ENCODE data around the gene RASSF1.
A peak's percentile ranks its signal among the peaks of the same experiment; 100 is the strongest.

The RASSF1 gene

DNA sequence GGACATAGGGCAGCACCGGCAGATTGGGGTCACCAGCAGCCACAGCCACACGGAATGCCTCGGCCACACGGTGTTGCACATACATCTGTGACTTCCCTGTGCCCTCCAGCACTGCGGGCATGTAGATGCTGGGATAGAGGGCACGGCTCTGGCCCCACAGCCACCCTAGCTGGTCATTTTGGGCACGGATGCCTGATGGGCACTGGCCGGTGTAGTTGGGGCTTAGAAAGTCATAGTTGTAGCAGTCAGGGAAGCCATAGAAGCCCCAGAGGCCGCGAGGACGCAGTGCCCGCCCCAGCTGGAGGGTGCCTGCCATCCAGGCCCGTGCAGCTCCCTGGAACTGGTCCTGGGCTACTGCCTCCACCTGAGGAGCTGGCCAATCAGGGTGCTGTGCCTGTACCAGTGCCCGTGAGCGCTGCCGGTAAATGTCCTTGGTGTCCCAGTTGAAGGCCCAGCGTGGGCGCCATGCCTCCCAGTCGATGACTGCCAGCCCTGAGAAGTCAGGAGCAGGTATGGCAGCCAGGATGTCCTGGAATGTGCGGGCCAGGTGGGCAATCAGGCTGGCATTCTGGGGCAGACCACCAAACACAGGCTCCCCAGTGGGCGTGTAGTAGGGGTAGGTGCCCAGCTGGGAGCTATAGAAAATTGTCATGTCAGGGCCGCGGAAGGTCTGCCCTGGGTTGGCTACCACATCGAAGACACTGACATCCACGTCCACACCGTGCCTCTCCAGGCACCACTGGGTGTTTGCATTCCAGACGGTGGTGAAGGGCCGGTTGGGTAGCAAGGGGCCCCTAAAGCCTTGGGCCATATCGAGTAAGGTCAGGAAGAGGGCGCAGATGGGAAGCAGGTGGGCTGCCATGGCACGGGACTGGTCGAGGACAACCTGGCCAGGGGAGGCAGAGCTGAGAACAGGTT, 38.3 kb downstream of the RASSF1 start:
- FAIRE-seq: no peak
- DNase-seq (ENCODE audit: low spot score): no peak

DNA sequence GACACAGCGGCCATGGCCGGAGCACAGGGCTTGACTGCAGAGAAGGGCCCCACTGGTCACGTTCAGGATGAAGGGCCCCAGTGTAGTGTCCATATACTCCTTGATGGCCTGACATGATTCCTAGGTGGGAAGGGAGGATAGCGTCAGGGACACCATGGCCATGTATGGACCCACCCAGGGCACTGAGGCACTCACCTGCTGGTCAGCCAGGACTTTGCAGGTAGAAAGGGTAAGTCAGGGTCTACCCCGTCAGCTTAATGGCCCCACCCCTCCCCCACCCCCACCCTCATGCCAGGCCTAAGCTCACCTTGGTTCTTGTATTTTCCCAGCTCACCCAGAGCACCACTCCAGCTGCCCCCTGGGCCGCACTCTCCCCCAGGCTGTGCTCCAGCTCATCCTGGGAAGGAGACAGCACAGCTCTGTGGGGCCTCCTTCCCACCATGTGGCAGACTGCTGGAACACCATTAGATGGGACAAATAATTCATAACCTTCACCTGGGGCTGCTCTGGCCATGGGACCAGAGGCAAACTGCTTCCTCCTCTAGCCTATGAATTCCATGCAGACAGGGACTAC, 39.9 kb downstream of the RASSF1 start:
- FAIRE-seq (no peak), DNase-seq (ENCODE audit: low spot score) (no peak)

DNA sequence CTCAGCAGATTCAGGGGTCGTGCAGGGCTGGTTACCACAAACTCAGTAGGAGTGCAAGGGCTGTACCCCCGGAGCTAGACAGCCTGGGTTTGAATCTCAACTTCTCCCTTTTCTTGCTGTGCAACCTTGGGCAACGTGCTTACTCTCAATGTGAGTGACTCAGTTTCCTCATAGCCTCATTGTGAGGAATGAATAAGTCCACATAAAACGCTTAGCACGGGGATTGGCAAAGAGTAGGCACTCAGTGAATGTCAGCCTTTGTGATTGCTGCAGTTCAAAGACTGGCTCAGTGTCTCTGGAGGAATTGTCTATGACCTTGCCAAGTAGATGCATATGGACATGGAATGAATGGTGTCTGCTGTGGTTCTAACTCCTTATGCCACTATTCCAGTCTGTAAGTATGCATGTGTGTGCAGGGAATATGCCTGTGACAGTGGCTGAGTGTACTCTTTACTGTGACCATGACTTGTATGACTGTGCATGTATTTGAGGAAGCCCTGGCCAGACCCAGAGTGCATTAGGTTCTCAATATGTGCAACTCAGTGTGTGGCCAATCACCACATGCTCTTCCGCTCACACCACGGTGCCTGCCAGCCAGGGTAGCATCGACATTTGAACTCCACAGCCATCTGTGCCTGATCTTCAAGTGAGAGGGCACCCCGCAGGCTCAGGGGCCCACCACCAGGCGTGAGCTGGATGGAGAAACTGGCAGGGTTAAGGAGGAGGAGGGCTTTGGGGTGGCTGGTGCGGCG, 40.5 kb downstream of the RASSF1 start:
- DNase-seq (ENCODE audit: low spot score) (peak; percentile 14), FAIRE-seq (no peak)

DNA sequence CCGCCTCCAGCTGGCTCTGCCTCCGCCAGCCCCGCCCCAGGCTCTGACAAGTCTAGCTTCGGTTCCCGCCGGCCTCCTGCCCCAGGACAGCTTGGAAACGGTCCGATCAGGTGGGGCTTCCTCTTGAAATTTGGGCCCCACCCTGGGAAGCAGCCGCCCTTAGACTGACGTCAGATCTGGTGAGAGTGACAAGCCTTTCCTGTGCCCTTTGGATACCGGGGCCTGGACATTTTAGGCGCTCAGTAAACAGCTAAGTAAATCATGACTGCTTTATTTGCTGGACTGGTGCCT, 41.1 kb downstream of the RASSF1 start:
- DNase-seq (ENCODE audit: low spot score) (no peak), FAIRE-seq (no peak)

DNA sequence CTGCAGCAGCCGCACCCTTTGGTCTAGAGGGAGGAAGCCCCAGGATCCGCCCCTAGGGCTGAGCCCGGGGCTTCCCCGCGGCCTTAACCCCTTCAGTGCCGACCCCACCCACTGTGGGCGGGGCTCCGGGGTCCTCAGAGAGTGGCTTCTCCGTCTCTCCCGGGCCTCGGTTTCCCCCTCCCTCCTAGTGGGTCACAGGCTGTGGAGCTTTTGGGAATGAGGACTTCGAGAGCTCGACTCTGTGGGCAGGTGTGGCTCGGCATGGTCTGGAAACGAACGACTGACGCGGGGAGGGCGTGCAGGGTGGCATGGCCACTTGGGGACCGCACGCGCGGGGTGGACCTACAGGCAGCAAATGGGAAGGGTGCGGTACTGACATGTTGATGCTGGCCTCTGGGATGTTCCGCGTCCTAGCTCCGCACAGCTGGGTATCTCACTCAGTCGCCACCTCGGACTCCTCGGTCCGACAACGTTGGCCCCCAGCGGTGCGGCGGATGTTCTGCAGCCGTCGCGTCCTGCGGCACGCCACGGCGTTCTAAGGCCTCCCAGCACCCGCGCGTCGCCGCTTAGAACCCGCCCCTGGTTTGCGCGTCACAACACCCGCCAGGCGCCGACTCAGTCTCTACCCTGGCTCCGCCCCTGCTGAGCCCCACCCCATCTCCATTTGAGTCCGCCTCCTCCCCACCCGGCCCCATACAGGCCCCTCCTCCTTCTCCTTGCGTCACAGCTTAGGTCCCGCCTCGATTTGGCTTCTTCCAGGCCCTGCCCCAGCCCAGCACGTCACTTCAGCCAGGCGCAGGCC, 41.6 kb downstream of the RASSF1 start, which contains the start of the genes HYAL3 and NAA80:
TSS of gene HYAL3 (minus strand) at position 570 of the 802 bp plus-strand sequence. CDS start 3,803 bp downstream, outside the sequence.
TSS of gene NAA80 (minus strand) at position 570 of the 802 bp plus-strand sequence. CDS start 1,942 bp downstream, outside the sequence.
- DNase-seq (ENCODE audit: low spot score): peak; percentile 96
- peak; percentile 87 for FAIRE-seq

DNA sequence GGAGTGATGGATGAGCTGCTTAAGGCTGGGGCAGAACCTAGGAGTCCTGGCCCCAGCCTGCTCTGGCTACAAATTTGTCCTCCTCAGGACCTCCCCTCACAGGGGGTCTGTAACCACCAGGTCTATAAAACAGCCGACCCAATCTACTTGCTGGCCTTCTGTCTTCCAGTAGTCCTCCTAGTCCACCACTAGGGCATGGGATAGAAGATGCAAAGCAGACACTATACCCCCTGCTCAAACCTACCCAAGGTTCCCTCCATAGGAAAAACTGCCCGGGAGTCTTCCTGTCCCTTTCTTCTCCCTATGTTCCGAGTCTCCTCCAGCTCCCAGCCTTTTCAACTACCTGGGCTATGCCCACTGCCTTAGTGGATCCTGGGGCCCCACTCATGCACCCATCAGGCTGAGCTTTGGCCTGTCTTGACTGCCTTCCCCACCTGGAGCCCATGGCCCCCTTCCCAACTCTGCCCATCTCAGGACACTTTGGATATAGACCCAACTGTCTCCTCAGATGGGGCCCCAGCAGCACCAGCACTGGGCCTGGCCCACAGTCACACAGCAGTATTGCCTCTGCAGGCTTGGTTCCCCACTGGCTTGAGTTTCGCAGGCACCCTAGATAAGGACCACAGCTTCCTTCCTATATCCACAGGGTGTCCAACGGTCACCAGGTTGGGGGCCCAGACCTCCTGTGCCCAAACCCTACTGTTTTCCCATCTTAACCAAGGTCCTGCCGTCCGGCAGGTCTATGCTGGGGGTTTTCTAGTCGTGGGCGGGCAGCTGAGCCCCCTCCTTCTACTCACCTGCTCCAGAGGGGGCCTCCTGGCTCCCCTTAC, 42.5 kb downstream of the RASSF1 start:
- FAIRE-seq (no peak), DNase-seq (ENCODE audit: low spot score) (no peak)

DNA sequence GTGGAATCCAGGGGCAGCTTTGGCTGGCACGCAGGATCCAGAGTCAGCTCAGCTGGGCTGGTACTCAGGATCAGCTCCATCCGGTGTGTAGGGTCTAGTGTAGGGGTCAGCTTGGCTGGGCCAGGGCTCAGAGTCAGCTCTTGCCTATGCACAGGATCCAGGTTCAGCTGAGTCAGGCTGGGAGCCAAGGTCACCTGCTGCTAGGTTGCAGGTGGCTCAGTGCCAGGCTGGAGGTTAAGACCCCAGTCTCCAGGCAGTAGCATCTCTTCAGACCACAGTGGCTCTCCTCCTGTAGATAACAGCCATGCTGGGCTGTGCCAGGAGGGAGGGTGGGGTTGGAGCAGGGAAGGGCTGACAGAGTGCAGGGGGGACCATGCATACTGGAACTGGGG, 43.3 kb downstream of the RASSF1 start:
- FAIRE-seq: no peak
- no peak for DNase-seq (ENCODE audit: low spot score)

DNA sequence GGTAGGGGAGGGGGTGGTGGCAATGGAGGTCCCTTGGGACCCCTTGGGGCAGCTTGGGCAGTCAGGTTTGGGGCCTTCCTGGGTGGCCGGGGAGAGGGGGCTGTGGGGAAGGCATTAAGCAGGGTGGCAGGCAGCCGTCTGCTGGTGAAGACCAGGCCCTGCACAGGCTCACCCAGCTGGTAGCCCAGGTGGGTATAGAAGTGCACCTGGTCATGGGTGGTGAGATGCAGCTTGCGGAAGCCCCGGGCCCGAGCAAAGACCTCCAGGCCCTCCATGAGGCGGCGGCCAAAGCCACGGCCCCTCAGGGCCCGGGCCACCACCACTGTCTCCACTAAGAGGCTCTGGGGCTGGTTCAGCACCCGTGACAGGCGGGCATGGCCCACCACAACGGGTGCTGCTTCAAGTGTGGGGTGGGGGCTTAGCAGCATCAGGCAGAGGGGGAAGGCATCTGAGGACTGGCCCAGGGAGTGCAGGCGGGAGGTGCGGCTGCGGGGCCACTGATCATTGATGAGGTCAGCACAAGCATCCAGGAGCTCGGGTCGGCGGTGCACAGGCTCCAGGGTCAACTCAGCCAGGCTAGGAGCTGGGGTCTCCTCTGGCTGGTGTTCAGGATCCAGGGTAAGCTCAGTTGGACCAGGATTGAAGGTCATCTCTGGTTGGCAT, 43.8 kb downstream of the RASSF1 start:
- FAIRE-seq (no peak), DNase-seq (ENCODE audit: low spot score) (no peak)

DNA sequence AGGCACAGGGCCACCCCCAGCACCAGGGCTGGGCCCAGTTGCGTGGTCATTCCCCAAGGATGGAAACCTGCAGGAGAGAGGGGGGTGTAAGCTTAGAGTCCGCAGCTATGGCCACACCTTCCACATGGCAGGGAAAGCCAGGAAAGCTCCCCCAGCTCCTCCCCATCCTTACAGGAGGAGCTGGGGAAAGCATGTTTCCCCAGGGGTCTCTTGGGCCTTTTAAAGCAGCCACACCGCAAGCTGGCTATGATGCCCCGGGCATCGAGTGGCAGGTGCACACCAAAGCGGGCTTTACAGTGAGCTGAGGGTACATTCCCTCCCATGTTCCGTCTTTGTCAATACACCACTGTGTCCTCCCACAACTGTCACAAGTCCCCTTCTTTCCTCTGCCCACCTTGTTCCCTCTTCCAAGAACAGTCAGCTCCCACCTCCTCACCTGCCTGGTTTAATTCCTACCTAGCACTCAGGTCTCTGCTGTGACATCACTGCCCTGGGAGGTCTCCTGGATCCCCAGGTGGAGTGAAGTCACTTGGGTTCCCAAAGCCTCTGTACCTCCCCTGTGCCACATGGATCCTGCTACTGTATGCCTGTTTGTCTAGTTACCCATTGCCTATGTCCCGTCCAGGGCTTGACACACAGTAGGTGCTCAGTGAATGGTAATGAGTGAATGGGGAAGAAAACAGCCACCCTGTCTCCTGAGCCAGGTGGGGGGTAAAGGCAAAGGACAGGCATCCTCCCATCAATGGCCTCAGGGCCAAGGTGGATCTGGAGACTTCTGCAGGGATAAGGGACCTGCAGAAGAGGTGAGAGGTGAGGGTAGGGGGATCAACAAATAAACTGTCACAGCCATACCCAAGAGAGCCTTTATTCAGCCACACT, 44.8 kb downstream of the RASSF1 start:
- no peak for FAIRE-seq
- DNase-seq (ENCODE audit: low spot score): no peak

DNA sequence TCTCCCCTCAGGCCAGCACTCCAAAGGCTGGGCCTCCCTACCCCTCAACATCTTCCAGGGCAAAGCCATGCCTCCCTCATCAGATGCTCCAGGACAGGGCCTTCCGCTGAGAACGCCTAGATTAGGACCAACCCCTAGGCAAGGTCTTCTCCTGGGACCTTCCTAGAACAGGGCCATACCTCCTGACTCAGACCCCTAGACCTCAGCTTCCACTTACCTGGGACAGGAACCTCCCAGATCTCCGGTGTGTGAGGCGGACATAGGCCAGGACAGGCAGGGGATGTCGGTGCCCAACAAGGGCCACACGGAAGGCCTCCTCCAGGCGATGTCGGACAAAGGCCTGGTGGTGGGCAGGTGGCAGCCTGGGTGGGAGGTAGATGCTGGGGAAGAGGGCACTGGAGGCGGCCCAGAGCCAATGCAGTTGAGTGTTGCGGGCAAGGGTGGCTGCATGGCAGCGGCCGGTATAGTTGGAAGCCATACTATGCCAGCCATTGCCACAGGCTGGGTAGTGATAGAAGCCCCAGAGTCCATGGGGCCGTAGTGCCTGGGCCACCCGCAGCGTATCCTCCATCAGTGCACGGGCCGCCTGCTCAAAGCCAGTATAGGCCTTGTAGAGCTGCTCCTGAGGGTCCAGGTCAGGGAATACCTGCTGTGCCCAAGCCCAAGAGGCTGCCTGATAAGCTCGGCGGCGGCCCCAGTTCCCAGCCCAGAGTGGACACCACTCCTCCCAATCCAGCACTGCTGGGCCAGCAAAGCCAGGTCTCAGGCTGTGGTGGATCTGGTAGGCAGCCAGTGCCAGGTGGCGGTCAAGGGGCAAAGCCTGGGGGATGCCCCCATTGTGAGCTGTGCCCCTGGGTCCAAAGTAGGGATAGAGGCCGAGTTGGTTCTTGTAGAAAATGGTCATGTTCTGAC, 45.9 kb downstream of the RASSF1 start:
- DNase-seq (ENCODE audit: low spot score) (no peak), FAIRE-seq (no peak)

DNA sequence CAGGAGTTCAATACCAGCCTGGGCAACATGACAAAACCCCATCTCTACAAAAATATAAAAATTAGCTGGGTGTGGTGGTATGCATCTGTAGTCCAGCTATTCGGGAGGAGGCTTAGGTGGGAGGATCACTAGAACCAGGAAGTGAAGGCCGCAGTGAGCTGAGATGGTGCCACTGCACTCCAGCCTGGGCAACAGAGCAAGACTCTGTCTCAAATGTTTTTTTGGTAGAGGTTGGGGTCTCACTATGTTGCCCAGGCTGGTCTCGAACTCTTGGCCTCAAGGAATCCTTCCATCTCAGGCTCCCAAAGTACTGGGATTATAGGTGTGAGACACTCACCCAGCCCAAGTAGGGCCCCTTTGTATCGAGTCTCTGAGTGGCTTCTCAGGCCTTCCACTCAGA, 46.5 kb downstream of the RASSF1 start:
- FAIRE-seq (no peak), DNase-seq (ENCODE audit: low spot score) (no peak)

DNA sequence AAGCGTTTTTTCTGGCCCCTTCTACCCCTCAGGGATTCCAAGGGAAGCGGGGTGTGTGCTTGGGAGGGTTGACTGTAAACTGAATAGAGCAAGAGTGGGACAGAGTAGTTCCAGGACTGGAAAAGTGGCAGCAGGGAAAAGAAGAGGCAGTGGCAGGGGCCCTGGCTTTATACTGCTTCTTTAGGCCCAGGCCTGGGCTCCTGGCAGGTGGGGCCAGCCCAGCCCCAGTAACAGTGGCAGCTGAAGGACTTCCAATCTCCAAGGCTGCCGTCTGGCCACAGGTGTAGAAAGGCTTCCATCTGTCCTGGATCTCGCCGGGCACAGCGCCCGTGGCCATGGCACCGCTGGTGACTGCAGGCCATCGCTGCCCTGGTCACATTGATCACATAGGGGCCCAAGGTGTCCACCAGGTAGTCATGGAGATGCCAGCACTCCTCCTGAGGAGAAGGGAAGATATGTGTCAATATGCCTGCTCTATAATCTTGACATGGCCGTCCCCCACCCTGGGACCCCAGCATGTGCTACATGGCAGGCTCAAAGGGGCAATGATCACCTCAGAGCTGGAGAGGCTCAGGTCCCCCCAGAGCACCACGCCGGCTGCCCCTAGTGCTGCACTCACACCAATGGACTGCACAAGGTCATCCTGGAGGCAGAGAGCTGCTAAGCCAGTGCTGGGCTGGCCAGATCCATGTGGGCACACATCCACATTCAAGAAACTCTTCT, 47.4 kb downstream of the RASSF1 start:
- DNase-seq (ENCODE audit: low spot score) (no peak), FAIRE-seq (no peak)

DNA sequence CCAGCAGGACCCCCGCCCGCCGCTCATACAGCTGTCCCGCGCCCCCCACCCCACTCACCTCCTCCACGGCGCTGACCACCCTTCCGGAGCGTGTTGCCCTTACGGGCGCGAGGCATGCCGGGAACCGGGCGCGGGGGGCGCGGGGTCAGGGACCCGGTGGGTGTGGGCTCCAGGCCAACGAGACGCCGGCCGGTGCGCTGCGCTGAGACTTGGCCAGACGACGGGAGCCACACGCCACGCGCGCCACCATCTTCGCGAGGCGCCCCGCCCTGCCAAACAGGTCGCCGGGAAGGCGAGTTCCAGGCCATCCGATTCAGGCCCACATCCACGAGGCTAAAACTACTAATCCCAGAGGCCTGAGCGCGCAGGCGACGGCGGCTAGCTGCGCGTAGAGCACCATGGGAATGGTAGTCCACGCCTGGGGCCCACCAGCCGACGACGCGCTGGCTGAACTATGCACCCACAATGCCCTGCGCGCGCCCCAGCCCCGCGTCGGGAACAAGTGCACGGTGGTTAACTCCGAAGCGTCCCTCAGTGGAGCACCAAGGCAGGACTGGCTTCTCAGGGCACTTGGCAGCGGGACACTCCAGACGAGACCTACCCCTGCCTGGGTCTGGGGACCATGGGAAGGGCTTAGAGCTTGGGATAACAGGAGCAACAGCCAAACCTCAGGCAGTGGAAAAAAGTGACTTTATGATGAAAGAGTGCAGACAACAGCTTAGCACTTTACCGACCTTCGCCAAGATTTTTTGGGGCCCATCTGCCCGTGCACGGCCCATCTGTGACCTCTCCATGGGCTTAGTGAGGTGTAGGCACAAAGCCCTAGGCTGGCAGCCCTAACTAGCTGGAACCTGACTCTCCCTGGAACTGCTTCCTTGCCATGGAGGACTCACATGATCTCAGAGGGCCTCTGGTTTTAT, 48.2 kb downstream of the RASSF1 start, which contains the start of gene IFRD2:
TSS of gene IFRD2 (minus strand) at position 271 of the 920 bp plus-strand sequence. CDS start at position 116, 155 bp downstream.
- peak; percentile 94 for DNase-seq (ENCODE audit: low spot score)
- FAIRE-seq: peak; percentile 73

DNA sequence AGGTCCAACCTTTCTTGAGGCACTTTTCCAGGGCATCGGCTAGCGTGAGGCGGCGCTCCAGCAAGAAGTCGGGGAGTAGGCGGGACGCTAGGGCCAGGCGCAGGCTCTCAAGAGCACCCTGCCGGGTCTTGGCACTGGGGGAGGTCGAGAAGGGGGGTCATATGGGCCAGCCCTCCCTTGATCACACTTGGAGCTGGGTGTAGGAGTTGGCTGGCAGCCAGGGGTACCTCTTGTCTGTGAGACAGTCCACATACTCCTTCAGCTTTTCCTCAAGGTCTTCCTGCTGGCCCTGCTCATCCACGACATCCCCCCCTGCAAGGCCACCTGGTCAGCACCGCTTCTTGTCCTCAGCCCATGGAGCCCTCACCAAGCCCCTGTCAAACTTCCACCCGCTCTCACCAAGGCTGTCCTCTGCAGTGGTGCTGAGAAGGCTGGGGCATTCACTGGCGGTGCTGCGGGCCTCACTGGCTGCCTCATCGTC, 50.4 kb downstream of the RASSF1 start:
- FAIRE-seq: no peak

DNA sequence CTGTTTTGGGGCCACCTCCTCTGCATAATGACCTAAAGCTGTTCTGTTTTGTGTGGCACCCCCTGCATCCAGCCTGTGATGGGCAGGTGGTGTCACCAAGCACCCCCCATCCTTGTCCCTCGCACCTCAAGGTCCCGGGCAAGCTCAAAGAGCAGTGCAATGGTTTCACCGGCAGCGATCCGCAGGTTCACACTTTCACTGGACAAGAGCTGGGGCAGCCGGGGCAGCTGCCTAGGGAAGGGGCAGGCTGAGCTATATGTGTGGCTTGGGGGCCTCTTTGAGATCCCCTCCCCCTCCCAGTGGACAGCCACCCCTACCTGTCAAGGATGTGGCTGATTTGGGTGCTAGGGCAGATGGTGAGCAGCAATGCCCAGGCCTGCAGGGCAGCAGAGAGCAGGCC, 51.5 kb downstream of the RASSF1 start:
- FAIRE-seq: no peak
- no peak for DNase-seq (ENCODE audit: low spot score)

More for the DNA sequence above, 50.4 kb downstream of the RASSF1 start:
- DNase-seq (ENCODE audit: low spot score): no peak

Measured in RCC 7860 (cell line).